Measurements from ENCODE around the gene FUT2. TPM values are rescaled to one million over a fixed set of nuclear protein-coding genes. Genes with fewer than 3 reads are reported as not detected.

FUT2 gene
- total and polyA plus RNA-seq, 2 donors (not counting 1 experiment from before 2014, with no cell fraction given), result under 0.01 TPM; not detected in 1

GRCh38 chr19:48648134-48648533 lies 47.6 kb upstream of the FUT2 start:
- Histone ChIP-seq H3K9ac (ENCODE audit: insufficient read depth, low read length) (no peak overlapping the region), H4K20me1 (ENCODE audit: control insufficient read depth, extremely low read depth, insufficient read depth, low read length) (no peaks in the 10 kb centered on the region), H3K27me3 (ENCODE audit: control insufficient read depth, insufficient read depth, low read length) (no peaks in the 10 kb centered on the region), H3K9me3 (ENCODE audit: control insufficient read depth, insufficient read depth, low read depth, low read length) (no peaks in the 10 kb centered on the region), H2AFZ (ENCODE audit: low read length) (no peak overlapping the region), H3K79me2 (ENCODE audit: control insufficient read depth, insufficient read depth, low read length) (no peaks in the 10 kb centered on the region), H3K36me3 (ENCODE audit: control insufficient read depth, insufficient read depth, low read length) (no peaks in the 10 kb centered on the region), H3K4me1 (ENCODE audit: control insufficient read depth, extremely low read depth, insufficient read depth, low read length) (peaks cover 2% of the 10 kb centered on the region), H3K27ac (ENCODE audit: insufficient read depth, low read length) (no peak overlapping the region), H3K4me2 (ENCODE audit: extremely low read depth, insufficient read depth, low read length) (no peak overlapping the region), H3K4me3 (replicated peaks in 1 of 4; ENCODE audit: control extremely low read depth in 1 of 4, insufficient read depth in 1 of 4, low read depth in 3 of 4, low read length in 4 of 4) (no peak overlapping the region)
- TF ChIP-seq CTCF (conservative IDR thresholded peaks at IDR 0.05 in 1 of 2, IDR thresholded peaks at IDR 0.05 in 1 of 2; ENCODE audit: low read depth in 1 of 2, low read length in 2 of 2) (no peak), EZH2 (IDR thresholded peaks at IDR 0.05; ENCODE audit: low read length, missing control alignments) (no peak)
- no peak for DNase-seq (ENCODE audit: low read depth in 2 of 2)

- no peak overlapping the region for H3K4me2 ChIP-seq (ENCODE audit: extremely low read depth, insufficient read depth, low read length)
- no peaks in the 10 kb centered on the region for H4K20me1 ChIP-seq (ENCODE audit: control insufficient read depth, extremely low read depth, insufficient read depth, low read length)
- peaks cover 5% of the 10 kb centered on the region for H3K4me1 ChIP-seq (ENCODE audit: control insufficient read depth, extremely low read depth, insufficient read depth, low read length)
- no peak for TF ChIP-seq CTCF (conservative IDR thresholded peaks at IDR 0.05 in 1 of 2, IDR thresholded peaks at IDR 0.05 in 1 of 2; ENCODE audit: low read depth in 1 of 2, low read length in 2 of 2)
- no peak for TF ChIP-seq EZH2 (IDR thresholded peaks at IDR 0.05; ENCODE audit: low read length, missing control alignments)
- H3K79me2 ChIP-seq (ENCODE audit: control insufficient read depth, insufficient read depth, low read length), result no peaks in the 10 kb centered on the region
- no peaks in the 10 kb centered on the region for H3K36me3 ChIP-seq (ENCODE audit: control insufficient read depth, insufficient read depth, low read length)
- no peaks in the 10 kb centered on the region for H3K9me3 ChIP-seq (ENCODE audit: control insufficient read depth, insufficient read depth, low read depth, low read length)
- no peak overlapping the region for H3K9ac ChIP-seq (ENCODE audit: insufficient read depth, low read length)
- no peak overlapping the region for H2AFZ ChIP-seq (ENCODE audit: low read length)
- DNase-seq (ENCODE audit: low read depth in 2 of 2), result no peak
- H3K27me3 ChIP-seq (ENCODE audit: control insufficient read depth, insufficient read depth, low read length), result no peaks in the 10 kb centered on the region
- no peak overlapping the region for H3K4me3 ChIP-seq (replicated peaks in 1 of 4; ENCODE audit: control extremely low read depth in 1 of 4, insufficient read depth in 1 of 4, low read depth in 3 of 4, low read length in 4 of 4)
- H3K27ac ChIP-seq (ENCODE audit: insufficient read depth, low read length), result no peak overlapping the region
These were observed 44.6 kb upstream of the FUT2 start for GRCh38 chr19:48650974-48651682.

- no peak for DNase-seq (ENCODE audit: low read depth in 2 of 2)
- peaks cover 5% of the 10 kb centered on the region for H3K4me1 ChIP-seq (ENCODE audit: control insufficient read depth, extremely low read depth, insufficient read depth, low read length)
These were observed 44.1 kb upstream of the FUT2 start for GRCh38 chr19:48651683-48652048.

More at GRCh38 chr19:48651683-48652048, 44.1 kb upstream of the FUT2 start:
- Histone ChIP-seq H3K36me3 (ENCODE audit: control insufficient read depth, insufficient read depth, low read length) (no peaks in the 10 kb centered on the region), H2AFZ (ENCODE audit: low read length) (no peak overlapping the region), H4K20me1 (ENCODE audit: control insufficient read depth, extremely low read depth, insufficient read depth, low read length) (no peaks in the 10 kb centered on the region), H3K79me2 (ENCODE audit: control insufficient read depth, insufficient read depth, low read length) (no peaks in the 10 kb centered on the region), H3K27me3 (ENCODE audit: control insufficient read depth, insufficient read depth, low read length) (no peaks in the 10 kb centered on the region), H3K27ac (ENCODE audit: insufficient read depth, low read length) (no peak overlapping the region), H3K9ac (ENCODE audit: insufficient read depth, low read length) (no peak overlapping the region), H3K4me3 (replicated peaks in 1 of 4; ENCODE audit: control extremely low read depth in 1 of 4, insufficient read depth in 1 of 4, low read depth in 3 of 4, low read length in 4 of 4) (no peak overlapping the region), H3K4me2 (ENCODE audit: extremely low read depth, insufficient read depth, low read length) (no peak overlapping the region), H3K9me3 (ENCODE audit: control insufficient read depth, insufficient read depth, low read depth, low read length) (no peaks in the 10 kb centered on the region)
- TF ChIP-seq EZH2 (IDR thresholded peaks at IDR 0.05; ENCODE audit: low read length, missing control alignments) (no peak), CTCF (conservative IDR thresholded peaks at IDR 0.05 in 1 of 2, IDR thresholded peaks at IDR 0.05 in 1 of 2; ENCODE audit: low read depth in 1 of 2, low read length in 2 of 2) (no peak)
